OCI-LY1 (cell line): Measurements from ENCODE around the gene RWDD2A.

Source experiments
- CTCF ChIP-seq: fragments of 200-600 bp; sonication (generic), shearing (Covaris generic); IDR thresholded peaks from 2 replicates; pipeline ENCODE4 v1.5.1; 2017; ENCODE audit warnings: mild to moderate bottlenecking, antibody characterized with exemption, low read length, moderate library complexity, mixed read lengths
- EZH2 ChIP-seq: fragments of 200-600 bp; sonication (generic), shearing (Covaris generic); IDR thresholded peaks from 2 replicates; pipeline ENCODE4 v1.8.0; 2017; ENCODE audit warnings: borderline replicate concordance, mixed run types, mild to moderate bottlenecking, antibody characterized with exemption, low read length, moderate library complexity, mixed read lengths

GRCh38 chr6:83220121-83220520 is 27.0 kb downstream of the RWDD2A start:
- TF ChIP-seq CTCF (no peak), EZH2 (no peak)
